SJSA1 (cell line): ENCODE measurements around the gene NPNT. TPM values are rescaled to one million over a fixed set of nuclear protein-coding genes. Genes with fewer than 3 reads are reported as not detected.

Experiments
- DNase-seq, 2 experiments: peaks; one replicate each; pipeline ENCODE4 v3.0.0-alpha.2; 2015 to 2020; ENCODE audit warnings: low spot score in 2 of 2, low read depth in 1 of 2
- H3K27ac ChIP-seq: fragments of 250-450 bp; sonication (Bioruptor Pico); 2 replicates; pipeline ENCODE4 v1.5.1; 2020; ENCODE audit warnings: mild to moderate bottlenecking, moderate library complexity
- H3K27me3 ChIP-seq: fragments of 250-450 bp; sonication (Bioruptor Pico); replicated peaks from 2 replicates; pipeline ENCODE4 v1.5.1; 2020; ENCODE audit warnings: mild to moderate bottlenecking, moderate library complexity
- H3K36me3 ChIP-seq: fragments of 250-450 bp; sonication (Bioruptor Pico); 2 replicates; pipeline ENCODE4 v1.5.1; 2020; ENCODE audit warnings: mild to moderate bottlenecking
- H3K4me1 ChIP-seq: fragments of 250-450 bp; sonication (Bioruptor Pico); replicated peaks from 2 replicates; pipeline ENCODE4 v1.6.1; 2021; ENCODE audit warnings: mild to moderate bottlenecking
- H3K4me3 ChIP-seq: fragments of 250-450 bp; sonication (Bioruptor Pico); 2 replicates; pipeline ENCODE4 v1.5.1; 2020; ENCODE audit warnings: mild to moderate bottlenecking
- H3K9me3 ChIP-seq: fragments of 250-450 bp; sonication (Bioruptor Pico); replicated peaks from 2 replicates; pipeline ENCODE4 v1.5.1; 2020; ENCODE audit warnings: mild to moderate bottlenecking
- total RNA-seq: library from RNA; depleted of rRNA; stranded (reverse); fragments of >200 nt; shearing (Covaris generic); gene quantifications from 2 replicates; pipeline ENCODE4 v1.2.3, GENCODE V29; 2014; rRNA removed

The NPNT gene
- total RNA-seq, 1 experiment from 2014 or later, result not detected

- no peak for DNase-seq
- no peak overlapping the region for H3K4me3 ChIP-seq
- no peaks in the 10 kb centered on the region for H3K4me1 ChIP-seq
- H3K27ac ChIP-seq, result no peak overlapping the region
- H3K9me3 ChIP-seq, result no peaks in the 10 kb centered on the region
- H3K36me3 ChIP-seq, result no peaks in the 10 kb centered on the region
- no peaks in the 10 kb centered on the region for H3K27me3 ChIP-seq
These were observed 98.8 kb downstream of the NPNT start for GRCh38 chr4:105994061-105994460.

- no peaks in the 10 kb centered on the region for H3K27me3 ChIP-seq
- no peaks in the 10 kb centered on the region for H3K4me1 ChIP-seq
- no peak overlapping the region for H3K4me3 ChIP-seq
These were observed 99.7 kb downstream of the NPNT start for GRCh38 chr4:105994841-105995501.

DNA sequence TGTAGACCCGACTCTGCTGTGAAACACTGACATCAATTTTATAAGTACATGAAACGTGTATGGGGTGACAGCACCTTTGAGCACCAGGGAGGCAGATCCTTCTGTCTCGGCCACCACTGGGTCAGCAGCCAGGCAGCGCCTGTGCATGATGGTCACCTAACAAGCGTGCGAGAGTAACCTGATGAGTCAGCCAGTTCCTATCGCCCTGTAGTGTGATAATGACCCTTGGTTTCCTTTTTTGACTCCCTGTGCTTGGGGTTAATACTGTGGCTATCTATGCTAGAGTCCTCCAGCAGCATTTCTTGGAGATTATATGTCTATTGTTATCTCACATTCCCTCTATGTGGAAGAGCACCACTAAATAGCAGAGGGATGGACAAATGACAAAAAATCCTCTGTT lies 101.6 kb downstream of the NPNT start:
- H3K27me3 ChIP-seq, result no peaks in the 10 kb centered on the region
- H3K36me3 ChIP-seq, result no peaks in the 10 kb centered on the region
- no peak overlapping the region for H3K27ac ChIP-seq
- H3K4me3 ChIP-seq, result no peak overlapping the region
- H3K9me3 ChIP-seq, result no peaks in the 10 kb centered on the region
- no peaks in the 10 kb centered on the region for H3K4me1 ChIP-seq
- DNase-seq, result no peak

More at GRCh38 chr4:105994841-105995501, 99.7 kb downstream of the NPNT start:
- no peaks in the 10 kb centered on the region for H3K9me3 ChIP-seq
- no peak for DNase-seq
- H3K27ac ChIP-seq, result no peak overlapping the region
- H3K36me3 ChIP-seq, result no peaks in the 10 kb centered on the region

- DNase-seq, result no peak
- no peak overlapping the region for H3K4me3 ChIP-seq
- no peaks in the 10 kb centered on the region for H3K36me3 ChIP-seq
- no peaks in the 10 kb centered on the region for H3K4me1 ChIP-seq
- H3K9me3 ChIP-seq, result no peaks in the 10 kb centered on the region
- no peak overlapping the region for H3K27ac ChIP-seq
- H3K27me3 ChIP-seq, result no peaks in the 10 kb centered on the region
These were observed 103.1 kb downstream of the NPNT start for GRCh38 chr4:105998171-105999063.

GRCh38 chr4:106002994-106003393 lies 107.7 kb downstream of the NPNT start:
- H3K4me3 ChIP-seq, result no peak overlapping the region
- DNase-seq, result no peak
- H3K27me3 ChIP-seq, result no peaks in the 10 kb centered on the region
- no peaks in the 10 kb centered on the region for H3K36me3 ChIP-seq
- H3K27ac ChIP-seq, result no peak overlapping the region
- no peaks in the 10 kb centered on the region for H3K4me1 ChIP-seq
- no peaks in the 10 kb centered on the region for H3K9me3 ChIP-seq

DNA sequence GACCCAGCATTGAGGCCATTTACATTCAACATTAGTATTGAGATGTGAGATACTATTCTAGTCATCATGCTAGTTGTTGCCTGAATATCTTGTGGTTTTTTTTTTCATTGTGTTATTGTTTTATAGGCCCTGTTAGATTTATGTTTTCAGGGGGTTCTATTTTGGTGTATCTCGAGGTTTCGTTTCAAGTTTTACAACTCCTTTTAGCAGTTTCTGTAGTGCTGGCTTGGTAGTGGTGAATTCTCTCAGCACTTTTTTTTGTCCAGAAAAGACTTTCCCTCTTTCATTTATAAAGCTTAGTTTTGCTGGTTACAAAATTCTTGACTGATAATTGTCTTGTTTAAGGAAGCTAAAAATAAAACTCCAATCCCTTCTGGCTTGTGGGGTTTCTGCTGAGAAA lies 115.5 kb downstream of the NPNT start:
- Histone ChIP-seq H3K4me3 (no peak overlapping the region), H3K4me1 (no peaks in the 10 kb centered on the region), H3K27me3 (no peaks in the 10 kb centered on the region), H3K27ac (no peak overlapping the region), H3K36me3 (no peaks in the 10 kb centered on the region), H3K9me3 (no peaks in the 10 kb centered on the region)
- DNase-seq, result no peak

DNA sequence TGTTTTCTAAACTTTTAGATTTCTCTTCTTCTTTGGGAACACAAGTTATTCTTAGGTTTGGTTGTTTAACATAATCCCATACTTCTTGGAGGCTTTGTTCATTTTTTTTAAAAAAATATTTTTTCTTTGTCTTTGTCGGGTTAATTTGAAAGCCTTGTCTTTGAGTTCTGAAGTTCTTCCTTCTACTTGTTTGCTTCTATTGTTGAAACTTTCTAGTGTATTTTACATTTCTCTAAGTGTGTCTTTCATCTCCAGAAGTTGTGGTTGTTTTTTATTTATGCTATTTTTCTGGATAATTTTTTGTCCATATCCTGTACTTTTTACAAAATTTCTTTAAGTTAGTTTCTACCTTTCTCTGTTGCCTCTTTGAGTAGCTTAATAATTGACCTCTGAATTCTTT lies 116.1 kb downstream of the NPNT start:
- Histone ChIP-seq H3K27me3 (no peaks in the 10 kb centered on the region), H3K36me3 (no peaks in the 10 kb centered on the region), H3K4me3 (no peak overlapping the region), H3K9me3 (no peaks in the 10 kb centered on the region), H3K27ac (no peak overlapping the region), H3K4me1 (no peaks in the 10 kb centered on the region)
- DNase-seq, result no peak

DNA sequence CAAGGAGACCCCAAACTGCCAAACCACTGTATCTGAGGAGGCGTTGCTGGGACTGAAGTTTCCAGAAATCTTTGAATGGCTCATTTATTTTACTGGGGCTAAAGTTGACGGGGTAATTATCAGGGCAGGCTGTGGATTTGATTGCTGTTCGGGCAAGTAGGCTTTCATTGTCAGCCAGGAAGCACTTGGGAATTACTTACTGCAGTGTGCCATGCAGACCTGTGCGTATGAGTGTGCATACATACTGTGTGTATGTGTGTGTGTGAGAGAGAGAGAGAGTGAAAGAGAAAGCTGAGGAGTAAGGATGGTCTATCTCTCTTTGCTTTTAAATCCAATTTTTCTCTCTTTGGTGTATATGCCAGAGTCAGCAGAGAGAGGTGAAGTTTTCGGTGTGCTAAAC lies 122.7 kb downstream of the NPNT start:
- DNase-seq, result no peak
- no peak overlapping the region for H3K27ac ChIP-seq

DNA sequence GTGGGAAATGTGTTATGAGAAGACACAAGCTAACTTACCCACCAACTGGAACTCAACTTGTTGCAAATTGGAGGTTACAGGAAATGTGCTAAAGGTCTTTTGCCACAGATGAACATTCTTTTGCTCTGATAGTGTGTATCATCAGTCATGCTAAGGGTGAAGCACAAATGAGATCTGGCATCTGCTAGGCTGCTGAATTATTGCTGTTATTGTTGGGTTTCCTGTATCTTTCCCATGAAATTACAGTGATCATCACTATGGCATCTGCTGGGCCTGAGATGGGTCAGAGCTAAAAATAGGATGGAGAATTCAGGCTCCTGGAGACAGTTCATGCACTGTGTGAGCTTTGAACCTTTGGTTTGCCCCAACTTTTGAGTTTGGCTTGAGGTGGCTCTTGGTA lies 124.5 kb downstream of the NPNT start:
- no peak overlapping the region for H3K27ac ChIP-seq
- H3K9me3 ChIP-seq, result no peaks in the 10 kb centered on the region
- H3K4me1 ChIP-seq, result no peaks in the 10 kb centered on the region
- H3K27me3 ChIP-seq, result no peaks in the 10 kb centered on the region
- no peaks in the 10 kb centered on the region for H3K36me3 ChIP-seq
- H3K4me3 ChIP-seq, result no peak overlapping the region
- no peak for DNase-seq

More for the DNA sequence above, 122.7 kb downstream of the NPNT start:
- H3K4me3 ChIP-seq, result no peak overlapping the region
- no peaks in the 10 kb centered on the region for H3K27me3 ChIP-seq
- no peaks in the 10 kb centered on the region for H3K4me1 ChIP-seq
- H3K9me3 ChIP-seq, result no peaks in the 10 kb centered on the region
- no peaks in the 10 kb centered on the region for H3K36me3 ChIP-seq

Other genes starting within 250 kb of the NPNT start
- 20.5 and 24.2 TPM in 2 replicates for gene INTS12, start 186.8 kb upstream of the NPNT start, total RNA-seq
- gene GSTCD, start 186.7 kb upstream of the NPNT start, total RNA-seq, result 21.5 and 25.7 TPM in 2 replicates